Right kidney (tissue), 1 donor: Measurements from ENCODE around the gene UBAC2.

Source experiments
- DNase-seq: peaks from one replicate; pipeline ENCODE4 v3.0.0-alpha.2; 2016

The UBAC2 gene

DNA sequence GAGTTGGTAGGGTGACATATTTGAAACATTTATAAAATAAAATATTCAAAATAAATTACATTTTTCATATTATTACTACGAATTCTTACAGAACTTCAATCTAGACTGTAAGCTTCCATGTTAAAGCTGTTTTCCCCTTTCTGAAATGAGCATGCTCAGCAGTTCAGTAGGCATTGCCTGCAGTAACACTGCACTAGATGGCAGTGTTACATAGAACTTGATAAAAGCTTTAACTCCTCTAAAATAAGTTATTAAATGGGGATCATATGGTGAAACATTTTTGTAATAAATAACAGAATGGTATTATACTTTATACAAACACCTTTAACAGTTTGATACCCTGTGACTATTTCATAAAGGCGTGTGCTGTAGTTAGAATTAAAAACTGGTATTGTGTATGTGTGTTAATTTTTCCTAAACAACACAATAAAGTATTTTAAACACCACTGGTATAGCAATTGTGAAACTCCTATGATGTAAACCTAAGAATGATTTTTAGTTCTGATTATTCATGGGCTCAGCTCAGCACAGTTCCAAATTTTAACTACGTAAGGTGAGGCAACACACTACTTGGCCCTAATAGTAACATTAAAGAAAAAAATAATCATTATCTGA lies 69.1 kb downstream of the UBAC2 start:
- DNase-seq: no peak

DNA sequence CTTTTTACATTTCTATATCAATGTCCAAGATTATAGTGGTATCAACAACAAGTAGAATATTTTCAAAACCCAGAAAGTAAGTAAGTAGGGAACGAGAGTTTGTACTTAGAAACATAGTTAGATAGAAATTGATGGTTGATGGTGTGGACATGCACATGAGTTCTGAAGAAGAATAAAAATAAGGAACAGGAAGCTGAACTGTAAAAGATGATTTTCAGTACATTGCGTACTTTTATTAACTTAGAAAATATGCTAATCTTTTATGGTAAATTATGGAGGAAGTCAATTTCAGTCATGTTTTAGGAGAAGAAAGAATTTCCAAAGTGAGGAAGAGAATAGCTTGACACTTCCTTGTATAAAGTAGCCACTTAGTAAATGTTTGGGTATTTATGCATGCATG lies 69.9 kb downstream of the UBAC2 start:
- DNase-seq: no peak

DNA sequence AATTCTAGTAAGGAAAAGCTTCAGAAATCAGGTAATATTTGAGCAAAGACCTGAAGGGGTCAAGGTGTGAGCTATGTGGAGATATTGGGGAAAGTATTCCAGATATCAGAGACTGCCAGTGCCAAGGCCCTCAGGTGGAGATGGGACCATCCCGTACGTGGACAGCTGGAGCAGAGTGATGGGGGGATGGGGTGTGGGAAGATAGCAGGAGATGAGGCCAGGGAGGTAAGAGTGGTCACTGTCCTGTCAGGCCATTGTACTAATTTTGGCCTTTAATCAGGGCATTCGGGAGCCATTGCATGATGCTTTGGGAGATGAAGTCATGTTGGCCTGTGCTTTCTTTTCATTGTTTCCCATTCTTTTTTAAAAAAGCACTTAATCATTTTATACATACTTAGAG lies 70.6 kb downstream of the UBAC2 start:
- no peak for DNase-seq

DNA sequence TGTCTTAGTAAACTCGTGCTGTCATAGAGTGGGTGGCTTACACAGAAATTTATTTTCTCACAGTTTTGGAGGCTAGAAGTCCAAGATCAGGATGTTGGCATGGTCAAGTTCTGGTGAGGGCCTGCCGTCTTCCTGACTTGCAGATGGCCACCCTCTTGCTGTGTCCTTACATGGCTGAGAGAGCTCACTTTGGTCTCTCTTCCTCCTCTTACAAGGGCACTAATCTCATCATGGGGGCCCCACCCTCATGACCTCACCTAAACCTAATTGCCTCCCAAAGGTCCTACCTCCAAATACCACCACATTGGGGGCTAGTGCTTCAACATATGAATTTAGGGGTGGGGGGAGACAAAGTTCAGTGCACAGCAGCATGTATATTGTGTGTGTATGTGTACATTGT lies 71.8 kb downstream of the UBAC2 start:
- no peak for DNase-seq

DNA sequence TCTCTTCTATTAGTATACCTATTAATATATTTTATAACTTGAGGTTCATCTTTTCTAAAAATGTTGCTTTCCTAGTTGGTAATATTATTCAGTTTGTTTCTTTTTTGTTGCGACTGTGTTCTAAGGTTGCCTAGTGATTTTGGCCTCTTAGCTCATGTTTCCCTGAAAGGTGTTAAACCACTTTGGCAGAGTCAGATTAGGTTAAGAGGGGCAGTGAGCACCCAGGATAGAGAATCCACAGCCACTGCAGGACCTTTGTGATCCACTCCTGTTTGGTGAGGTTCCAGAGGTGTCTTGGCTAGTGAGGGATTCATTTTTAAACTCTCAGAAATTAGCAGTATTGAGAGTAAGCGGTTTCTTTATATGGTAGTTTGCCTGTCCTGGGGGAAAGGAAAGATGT lies 72.5 kb downstream of the UBAC2 start:
- no peak for DNase-seq

DNA sequence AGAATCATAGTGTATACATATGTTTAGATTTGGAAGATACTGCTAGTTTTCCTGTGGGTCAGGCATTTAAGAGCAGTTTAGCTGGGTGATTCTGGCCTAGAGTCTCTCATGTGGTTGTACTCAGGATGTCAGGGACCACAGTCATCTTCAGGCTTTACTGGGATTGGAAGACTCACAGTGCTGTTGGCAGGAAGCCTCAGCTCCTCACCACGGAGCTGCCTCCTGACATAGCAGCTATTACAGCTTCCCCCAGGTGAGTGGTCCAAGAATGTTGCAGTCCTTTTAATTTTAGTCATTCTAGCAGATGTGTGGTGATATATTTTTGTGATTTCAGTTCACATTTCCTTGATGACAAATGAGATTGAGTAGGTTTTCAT lies 74.4 kb downstream of the UBAC2 start:
- DNase-seq: no peak

DNA sequence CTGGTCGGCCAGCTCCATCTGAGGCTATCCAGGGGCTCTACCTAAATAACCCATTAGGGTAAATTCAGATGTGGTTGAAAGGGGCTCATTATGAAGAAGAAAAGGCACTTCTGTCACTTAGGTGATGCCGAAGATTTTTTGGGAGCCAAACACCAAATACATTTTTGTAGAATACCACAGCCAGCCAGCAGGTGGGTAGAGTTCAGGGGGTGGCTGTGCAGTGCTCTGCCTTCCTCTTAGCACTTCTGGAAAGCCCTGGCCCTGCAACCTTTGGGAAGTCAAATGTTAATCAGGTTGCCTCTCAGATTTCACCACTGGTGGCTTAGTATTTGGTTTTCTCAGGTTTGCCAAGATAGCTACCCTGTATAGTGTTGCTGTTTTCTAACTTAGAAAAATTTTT lies 76.1 kb downstream of the UBAC2 start:
- DNase-seq: no peak

DNA sequence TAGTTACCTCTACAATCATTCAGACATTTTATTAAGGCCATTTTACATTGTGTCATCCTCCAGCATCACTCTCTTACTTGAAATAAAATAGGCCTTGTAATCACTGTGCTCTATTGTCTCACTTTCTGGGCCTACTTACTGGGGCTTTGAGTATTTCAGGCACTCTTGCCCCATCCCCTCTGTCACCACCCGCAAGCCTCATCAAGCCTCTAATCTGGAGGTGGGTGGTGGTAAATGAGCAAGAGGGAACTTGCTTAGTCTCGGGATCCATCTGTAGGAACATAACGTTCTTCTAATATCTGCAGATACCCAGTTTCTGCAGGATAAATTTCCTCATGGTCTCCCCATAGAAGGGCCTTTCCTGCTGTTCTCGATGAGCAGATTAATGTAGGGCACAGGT lies 77.0 kb downstream of the UBAC2 start:
- no peak for DNase-seq

DNA sequence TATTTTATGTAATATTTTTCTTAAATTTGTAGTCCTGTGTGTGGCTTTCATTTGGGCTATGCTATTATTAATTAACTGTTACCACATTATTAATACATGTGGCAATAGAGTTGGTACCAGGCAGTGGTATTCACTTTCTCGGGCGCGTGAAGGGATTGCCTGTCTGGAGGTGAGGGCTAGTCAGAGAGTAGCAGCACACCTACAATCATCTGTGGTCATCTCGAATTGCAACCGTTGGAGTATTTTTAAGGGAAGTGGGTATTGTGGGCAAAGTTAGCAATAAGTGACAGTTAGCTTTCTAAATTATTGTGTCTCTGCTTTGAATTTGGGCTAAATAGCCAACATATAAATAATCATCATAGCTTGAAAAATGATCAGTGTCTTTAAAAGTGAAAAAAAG lies 77.5 kb downstream of the UBAC2 start:
- no peak for DNase-seq

DNA sequence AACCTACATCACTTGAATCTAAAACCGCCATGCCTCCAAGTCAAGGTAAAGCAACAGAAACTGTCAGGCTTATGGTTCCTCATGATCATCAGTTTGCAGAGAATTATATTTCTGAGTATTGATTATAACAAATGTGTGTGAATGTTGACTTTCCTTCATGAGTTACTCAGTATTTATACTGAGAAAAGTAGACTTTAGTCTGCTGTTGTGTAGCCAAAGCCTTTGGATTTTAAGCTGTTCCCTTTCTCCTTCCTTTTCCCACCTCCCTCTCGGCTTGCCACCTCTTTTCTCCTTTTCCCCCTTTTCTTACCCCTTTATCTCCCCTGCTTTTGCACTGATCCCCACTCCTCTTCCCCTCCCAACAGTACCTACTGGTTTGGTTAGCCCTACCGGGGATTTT lies 78.2 kb downstream of the UBAC2 start:
- DNase-seq: no peak

DNA sequence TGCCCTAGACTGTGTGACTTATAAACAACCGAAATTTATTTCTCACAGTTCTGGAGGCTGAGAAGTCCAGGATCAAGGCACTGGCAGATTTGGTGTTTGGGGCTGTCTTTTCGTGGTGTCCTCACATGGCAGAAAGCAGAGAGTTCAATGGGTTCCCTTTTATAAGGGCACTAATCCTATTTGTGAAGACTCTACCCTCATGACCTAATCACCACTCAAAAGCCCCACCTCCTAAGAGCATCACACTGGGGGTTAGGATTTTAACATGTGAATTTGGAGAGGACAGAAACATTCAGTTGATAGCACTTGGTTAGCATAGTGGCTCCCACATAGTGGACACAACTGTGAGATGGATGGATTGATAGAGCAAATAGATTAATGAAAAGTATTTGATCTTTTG lies 79.0 kb downstream of the UBAC2 start:
- DNase-seq: no peak

DNA sequence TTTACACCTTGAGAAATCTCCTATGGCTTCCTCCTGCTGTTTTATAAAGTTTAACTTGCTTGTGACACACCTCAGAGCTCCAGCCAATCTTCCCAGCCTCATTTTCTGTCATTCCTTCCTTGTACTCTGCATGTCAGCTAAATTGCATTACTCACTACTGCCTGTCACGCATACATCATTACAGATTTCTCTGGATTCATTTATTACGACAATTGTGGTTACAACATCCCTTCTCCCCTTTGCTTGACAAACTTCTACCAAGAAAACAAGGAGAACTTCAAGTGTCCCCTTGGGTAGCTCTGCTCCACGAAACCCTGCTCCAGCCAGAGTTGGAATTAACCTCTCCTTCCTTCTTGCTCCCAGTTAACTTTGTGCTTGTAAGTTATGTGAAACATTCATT lies 79.5 kb downstream of the UBAC2 start:
- no peak for DNase-seq

DNA sequence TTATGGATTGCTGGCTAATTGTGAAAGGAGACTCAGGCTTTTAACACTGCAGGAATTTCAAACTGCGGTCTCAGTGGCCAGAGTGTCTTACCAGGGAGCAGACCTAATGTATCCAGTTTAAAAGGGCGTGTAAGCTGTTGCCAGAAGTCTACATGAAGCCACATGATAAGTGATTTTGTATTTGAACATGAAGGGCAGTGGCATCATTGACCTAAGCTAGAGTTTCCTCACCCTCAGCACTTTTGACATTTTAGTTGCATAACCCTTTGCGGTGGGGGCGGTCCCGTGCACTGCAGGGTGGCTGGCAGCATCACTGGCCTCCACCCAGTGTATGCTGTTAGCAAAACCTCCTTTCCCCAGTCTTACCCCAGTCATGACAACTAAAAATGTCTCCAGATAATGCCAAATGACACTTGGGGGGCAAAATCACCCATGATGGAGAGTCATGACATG lies 81.2 kb downstream of the UBAC2 start:
- DNase-seq: no peak

DNA sequence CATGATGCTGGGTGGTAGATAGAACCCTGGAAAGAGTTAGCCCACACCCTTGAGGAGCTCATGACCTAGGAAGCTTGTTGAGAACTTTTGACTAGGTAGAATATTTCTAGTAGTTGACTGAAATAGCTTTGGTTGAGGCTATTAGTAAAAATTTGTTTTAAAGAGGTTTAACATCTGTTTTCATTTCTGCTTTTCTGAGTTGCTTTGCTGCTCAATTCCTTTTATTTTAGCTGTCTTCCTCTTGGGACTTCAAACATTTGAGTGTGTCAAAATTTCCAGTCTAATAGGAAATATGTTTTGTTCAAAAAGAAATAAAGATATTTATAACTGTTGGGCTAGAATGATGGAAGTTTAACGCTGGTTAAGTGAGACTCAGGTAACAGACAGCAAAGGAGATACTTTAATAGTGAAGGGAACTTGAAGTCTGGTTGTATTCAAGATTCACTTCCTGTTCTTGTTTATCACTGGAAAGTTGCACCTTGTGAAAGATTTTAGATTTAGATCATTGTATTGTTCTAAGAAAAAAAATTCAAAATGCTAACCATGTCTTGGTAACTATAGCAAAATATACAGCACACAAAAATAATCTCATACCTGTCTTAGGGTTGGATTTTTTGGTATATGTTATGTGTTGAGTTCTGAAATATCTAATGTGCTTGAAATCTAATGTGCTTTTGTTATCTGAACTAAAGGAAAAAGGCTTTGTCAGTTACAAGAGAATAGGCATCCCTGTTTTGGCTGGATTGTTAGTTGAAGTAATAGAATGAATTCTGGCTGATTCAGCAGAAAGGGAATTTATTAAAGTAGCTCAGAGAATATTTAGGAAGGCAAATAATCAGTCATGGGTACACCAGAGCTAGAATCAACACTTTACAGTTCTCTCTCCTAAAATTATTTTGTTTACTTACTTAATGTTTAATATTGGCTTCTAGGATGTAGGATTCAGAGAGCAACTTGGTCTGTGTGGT lies 81.9 kb downstream of the UBAC2 start:
- no peak for DNase-seq

DNA sequence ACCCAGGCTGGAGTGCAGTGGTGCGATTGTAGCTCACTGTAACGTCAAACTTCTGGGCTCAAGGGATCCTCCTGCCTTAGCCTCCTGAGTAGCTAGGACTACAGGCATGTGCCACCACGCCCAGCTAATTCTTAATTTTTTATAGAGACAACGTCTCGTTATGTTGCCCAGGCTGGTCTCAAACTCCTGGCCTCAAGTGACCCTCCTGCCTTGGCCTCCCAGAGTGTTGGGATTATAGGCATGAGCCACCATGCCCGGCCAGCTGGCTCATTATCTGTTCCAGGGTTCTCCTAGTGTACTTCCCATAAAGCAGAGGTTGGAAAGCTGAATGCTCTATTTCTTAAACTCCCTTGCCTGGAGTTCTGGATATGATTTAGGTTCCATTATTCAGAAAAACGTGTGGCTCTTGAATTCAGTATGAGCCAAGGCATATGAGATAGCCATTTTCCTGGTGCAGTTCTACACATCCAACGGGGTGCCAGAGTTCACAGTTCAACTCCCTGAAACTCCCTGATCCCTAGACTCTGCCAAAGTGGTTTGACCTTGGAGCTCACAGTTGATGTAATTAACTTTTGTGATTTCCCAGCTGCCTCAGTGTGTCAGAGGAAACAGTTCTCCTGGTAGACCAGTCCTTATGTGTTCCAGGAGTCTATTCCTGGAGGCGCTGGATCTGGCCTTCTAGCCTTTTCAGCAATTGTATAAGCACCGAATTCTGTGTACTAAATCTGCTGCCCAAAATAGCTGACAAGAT lies 85.0 kb downstream of the UBAC2 start:
- no peak for DNase-seq

DNA sequence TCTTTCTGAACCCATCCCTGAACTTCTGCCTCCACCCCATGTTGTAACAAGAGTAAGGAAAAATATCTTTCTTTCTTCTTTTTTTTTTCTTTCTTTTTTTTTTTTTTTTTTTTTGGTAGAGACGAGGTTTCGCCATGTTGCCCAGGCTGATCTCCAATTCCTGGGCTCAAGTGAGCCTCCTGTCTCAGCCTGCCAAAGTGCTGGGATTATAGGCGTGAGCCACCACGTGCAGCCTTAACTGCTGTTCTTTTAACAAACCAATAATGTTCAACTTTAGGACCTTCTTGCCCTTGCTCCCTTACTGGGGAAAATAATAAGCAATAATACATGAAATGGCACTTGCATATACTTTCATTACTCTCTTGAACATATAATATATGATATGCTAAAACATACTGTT lies 86.9 kb downstream of the UBAC2 start:
- no peak for DNase-seq

DNA sequence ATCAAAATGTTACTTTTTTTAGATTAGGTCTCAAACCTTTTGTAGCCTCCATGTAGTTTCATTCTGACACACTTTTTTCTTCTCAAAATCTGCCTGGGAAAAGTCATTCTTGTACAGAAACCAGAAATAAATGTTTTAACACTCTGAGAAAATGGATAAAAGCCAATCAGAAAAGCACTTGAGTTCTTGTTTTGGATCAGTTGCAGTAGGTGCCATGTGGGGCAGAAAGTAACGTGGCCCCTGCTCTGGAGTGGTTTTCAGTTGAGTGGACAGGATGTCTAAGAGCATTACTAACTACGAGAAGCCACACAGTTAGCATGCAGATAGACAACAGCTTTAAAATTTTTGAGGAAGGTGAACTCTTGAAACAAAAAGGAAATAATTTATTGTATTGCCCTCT lies 87.4 kb downstream of the UBAC2 start:
- no peak for DNase-seq

DNA sequence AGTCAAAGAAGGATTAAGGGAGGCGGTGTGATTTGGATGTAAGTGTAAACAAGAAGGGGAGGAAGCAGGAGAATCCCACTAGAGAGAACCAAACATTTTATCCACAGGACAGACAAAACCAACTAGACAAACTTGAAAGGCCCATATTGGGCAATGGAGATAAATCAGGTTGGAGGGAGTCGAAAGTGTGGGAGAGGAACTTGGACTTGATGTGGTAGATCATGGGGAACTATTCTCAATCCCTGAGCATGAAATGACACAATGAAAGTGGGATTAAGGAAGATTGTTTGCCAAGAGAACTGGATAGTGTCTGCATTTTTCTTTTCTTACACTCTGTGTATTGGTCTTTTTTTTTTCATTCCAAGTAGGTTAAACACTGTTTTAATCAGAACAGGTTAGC lies 88.6 kb downstream of the UBAC2 start:
- DNase-seq: no peak

DNA sequence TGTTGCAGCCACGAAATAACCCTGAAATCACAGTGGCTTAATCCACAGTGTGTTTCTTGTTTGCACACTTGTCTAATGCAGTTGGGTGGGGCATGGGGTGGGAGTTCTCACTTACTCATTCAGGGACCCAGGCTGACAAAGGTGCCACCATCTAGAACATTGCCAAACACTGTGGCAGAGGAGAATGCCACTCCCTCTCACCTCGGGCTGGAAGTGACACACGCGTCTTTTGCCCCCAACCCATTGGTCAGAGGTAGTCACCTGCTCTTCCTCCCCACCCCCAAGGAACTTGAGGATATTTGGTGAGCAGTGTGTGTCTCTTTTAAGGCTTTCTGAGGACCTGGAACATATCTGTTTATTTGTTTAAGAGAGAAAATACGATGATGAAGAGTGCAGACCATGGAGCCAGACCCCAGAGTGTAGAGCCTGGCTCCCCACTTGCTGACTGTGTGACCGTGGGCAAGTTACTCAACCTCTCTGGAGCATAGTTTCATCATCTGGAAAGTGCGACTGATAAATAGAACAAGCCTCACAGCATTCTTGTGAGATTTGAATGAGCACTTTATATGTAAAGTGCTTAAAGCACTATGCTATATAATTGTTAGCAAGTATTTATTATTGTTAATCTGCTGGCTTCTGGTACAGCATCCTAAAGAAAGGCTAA lies 89.2 kb downstream of the UBAC2 start:
- no peak for DNase-seq

DNA sequence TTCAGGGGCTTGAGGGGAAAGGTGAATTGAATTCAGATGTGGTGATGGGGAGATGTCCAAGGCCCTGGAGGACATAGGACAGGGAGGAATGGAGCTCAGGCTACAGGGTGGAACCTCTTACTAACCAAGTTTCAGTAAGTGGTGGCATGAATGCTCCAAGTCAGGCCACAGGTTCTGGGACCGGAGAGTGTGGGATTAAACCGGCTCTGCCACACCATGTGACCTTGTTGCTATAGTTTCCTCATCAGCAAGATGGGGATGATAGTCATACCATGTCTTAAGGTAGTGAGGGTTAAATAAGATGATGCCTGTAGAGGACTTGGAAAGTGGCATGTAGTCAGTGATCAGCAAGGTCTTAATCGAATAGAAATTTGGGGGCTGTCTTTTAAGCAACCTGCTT lies 90.2 kb downstream of the UBAC2 start:
- no peak for DNase-seq

DNA sequence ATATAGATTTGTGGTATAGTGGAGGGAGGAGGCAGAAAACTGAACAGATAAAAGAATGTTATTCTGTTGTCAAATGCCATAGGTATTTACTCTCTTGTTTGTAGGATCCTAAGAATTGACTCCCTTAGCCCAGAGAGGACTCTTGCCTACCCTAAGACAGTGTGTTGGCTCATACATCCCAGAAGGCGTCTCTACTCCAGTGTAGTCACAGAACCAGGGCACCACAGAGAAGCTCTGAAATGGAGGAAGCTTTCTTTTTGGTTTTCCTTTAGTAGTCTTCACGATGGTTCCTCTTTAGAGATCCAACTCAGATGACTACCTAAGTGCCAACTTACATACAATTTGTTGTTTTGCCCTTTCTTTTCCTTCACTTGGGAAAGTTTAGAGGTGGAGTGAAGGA lies 92.5 kb downstream of the UBAC2 start:
- no peak for DNase-seq

DNA sequence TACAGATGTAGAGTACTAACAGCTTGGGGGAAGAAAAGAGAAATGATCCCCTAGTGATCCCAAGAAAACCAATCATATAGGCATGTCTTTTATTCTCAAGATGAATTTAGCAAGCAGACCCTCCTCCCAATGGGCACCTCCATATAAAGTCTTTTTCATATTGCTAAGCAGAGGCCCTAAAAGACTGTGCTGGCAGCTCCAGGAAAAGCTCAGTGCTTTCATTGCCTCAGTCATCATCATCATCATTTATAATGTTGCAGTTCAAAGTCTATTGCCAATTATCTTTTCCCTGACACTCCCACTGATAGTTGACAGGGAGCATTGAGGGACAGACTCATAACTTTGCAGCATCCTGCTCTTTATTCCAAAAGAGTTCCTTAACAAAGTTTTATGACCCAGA lies 93.5 kb downstream of the UBAC2 start:
- no peak for DNase-seq

DNA sequence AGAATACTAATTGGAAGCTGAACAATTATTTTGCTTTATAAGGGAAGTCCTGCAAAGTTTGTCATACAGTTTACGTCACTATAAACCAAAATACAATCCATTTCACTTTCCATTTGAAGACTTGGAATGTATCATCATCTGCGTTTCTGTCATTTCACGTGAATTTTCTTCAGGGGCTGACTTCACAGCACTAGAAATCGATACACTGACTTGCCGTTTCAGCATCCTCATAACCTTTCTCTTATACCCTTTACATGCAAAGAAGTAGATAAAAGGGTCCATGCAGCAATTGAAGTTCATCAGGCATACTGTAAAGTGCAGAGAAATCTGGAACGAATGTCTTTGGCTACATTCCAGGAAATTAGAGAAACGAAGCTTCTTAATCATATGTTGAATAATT lies 94.3 kb downstream of the UBAC2 start:
- no peak for DNase-seq
